ENCODE results near the gene COL26A1.
"Not testable (repeated sequence)": the region's sequence is repeated elsewhere in the genome, so short reads cannot be mapped to it uniquely, and the experiment has no call there.

The COL26A1 gene

DNA sequence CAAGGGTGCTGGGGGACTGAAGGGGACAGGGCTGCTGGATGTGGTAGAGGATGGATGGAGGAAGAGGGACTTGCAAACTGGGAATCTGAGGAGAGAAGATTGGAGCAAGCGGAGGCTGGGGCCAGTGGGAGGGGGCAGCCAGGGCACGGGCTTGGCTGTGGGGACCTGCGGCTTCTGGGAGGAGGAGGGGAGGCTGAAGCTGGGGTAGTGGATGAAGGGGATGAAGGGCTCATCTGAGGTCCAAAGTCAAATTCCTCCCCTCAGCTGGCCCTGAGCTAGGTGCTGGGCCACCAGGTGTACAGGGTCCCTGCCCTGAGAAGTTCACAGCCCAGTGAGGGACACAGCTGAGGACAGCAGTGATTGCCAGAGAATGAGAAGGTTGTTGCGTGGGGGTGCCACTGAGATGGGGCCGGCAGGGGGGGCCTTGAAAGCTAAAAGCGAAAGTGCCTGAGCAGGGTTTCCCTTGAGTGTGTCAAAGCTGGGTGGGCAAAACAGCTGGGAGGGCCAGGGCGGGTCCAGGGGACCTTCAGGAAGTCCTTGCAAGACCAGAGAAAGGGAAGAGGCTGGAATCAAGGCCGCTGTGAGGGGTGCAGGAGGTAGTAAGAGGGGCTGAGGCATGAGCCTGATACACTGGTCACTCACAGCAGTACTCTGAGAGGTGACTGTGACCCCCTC is 191.2 kb downstream of the COL26A1 start:
- no peak for DNase-seq (ENCODE audit: low spot score)

DNA sequence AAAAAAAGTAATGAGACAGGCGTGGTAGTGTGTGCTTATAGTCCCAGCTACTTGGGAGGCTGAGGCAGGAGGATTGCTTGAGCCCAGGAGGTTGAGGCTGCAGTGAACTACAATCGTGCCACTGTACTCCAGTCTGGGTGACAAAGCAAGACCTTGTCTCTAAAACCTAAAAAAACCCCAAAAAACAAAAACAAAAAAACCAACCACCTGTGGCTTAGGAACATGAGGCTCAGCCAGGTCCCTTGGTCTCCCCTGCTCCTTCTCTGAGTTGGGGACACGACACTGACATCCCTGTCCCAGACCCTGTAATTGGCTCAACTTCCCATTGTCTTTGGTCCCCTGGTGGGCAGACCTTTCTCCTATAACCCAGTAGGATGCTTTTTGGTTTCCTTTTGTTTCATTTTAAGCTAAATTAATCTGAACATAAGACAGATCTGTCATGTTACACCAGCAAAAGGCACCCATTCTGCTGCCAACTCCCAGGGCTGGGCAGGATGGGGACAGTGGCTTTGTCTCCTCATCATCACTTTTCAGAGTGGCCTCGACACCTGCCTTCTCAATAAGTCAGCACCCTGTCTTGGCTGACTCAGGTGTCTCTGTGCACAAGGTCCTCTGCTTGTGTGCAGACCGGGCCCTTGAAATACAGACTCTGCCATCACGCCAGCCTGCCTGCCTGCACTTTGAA is 192.1 kb downstream of the COL26A1 start:
- no peak for DNase-seq (ENCODE audit: low spot score)

DNA sequence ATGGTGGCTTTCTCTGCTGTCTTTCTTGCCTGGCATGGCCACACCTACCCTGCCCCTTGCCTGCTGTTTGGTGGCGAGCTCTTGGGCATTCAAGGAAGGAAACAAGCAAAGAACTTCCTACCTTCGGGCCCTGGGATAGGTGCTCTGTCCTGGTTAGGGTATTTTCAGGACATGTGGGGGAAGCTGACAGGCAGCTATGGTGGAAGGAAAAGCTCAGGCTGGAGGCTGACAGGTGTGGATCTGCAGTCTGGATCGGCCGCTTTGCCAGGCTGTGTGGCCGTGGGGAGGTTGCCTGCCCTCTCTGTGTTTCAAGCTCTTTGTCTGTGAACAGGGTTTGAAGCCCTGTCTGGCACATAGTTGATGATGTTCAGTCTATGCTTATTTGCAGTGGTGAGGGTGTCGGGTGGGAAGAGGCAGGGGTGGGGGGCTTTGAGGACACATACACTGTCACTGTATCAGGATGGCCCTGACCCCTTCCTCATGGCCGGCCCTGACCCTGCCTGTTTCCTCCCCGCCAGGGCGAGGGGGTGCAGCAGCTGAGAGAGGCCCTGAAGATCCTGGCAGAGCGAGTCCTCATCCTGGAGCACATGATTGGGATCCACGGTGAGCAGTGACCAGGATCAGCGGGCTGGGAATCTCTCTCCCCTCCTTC is 192.7 kb downstream of the COL26A1 start:
- DNase-seq (ENCODE audit: low spot score), result no peak

DNA sequence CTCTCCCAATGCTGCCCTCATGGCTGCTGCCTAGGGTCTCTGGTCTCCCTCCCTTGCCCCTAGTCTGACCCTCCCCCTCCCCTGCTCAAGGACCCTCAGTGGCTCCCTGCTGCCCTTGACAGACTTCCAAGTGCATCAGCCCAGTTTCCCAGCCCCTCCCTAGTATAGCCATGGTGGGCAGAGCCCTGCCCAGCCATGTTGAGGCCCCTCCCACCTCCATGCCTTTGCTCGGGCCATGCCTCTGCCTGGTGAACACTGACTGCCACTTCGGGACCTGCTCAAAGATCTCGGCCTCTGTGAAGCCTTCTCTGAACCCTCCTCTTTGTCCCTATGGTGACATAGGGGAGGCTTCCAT is 193.2 kb downstream of the COL26A1 start:
- no peak for DNase-seq (ENCODE audit: low spot score)

DNA sequence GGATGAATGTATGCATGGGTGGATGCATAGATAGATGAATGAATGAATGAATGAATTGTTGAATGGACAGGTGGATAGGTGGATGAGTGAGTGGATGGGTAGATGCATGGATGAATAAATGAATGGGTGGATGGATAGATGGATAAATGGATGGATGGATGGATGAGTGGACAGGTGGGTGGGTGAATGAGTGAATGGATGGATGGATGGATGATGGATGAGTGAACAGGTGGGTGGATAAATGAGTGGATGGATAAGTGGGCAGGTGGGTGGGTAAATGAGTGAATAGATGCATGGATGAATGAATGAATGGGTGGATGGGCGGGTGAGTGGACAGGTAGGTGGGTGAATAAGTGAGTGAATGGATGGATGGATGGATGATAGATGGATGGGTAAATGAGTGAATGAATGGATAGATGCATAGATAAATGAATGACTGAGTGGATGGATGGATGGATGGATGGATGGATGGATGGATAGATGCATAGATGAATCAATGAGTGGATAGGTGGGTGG is 193.8 kb downstream of the COL26A1 start:
- DNase-seq (ENCODE audit: low spot score), result no peak

DNA sequence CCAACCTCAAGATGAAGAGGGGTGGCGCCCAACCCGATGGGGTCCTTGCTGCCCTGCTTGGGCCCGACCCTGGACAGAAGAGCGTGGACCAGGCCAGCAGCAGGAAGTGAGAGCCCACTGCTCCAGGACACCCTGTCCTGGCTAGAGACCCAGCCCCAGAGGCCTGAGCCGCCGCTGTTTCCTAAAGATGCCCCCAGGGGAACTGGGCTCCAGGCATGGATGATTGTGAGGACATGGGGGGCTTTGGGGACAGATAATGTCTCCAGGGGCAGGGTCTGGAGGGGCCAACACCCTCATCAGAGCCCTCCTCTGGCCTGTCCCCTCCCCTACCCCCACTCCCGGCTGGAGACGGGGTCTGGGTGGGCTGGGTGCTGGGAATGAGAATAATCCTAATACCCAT is 194.7 kb downstream of the COL26A1 start:
- DNase-seq (ENCODE audit: low spot score), result no peak

DNA sequence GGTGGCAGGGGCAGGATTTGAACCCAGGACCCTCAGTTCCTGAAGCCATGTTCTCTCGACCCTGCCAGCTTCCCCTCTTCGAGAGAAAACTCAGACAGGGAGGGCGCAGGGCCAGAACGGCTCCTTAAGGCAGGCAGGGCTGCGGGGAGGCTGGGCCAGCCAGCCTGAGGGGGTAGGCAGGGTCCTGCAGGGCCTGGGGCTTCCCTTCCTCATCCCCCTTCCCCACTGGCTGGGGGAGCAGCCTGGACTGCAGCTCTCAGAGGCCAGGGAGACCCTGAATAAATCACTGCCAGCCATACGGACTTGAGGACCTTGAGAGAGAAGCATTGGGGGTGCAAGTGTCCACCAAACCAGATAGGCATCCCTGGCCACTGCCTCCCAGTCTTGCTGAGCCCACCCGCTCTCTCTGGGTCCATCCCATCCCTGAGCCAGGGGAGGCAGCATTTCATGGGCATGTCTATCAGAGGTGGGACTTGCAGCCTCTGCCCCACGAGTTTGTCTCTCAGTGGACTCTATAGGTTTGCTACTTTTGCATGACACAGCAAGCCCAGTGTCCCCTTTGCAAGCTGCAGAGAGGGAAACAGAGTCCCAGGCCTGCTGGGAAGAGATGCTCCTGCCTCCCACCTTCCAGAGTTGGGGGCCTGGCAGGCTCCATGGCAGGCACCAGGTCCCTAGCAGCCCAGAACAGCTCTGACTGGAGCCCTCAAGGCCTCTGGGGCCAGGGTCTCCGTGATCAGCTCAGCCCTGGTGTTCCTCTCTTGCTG is 195.5 kb downstream of the COL26A1 start:
- DNase-seq (ENCODE audit: low spot score), result no peak

DNA sequence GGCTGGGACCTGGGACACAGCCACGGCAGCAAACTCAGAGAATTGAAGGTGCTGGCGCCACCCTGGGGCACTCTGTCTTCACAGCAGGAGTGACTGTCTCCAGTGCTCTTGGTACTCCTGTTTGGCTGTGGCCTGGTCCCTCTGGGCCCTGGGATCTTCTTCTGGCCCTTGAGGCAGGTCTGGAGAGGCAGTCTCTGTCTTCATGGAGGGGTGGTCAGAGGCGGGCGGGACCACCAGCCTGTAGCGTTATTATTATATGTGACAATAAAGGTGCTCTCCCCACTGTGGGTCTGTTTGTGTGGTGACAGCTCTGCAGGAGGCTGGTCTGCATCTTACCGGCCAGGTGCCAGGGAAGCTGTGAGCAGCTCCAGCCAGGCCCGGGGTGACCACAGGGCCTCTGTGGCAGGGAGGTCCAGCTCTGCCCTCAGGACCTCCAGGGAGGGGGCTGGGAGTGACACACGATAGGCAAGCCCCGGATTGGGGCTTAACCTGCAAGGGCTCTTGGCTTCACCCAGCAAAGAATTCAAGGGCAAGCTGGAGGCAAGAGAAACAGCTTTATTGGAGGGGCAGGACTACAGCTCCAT is 196.2 kb downstream of the COL26A1 start:
- no peak for DNase-seq (ENCODE audit: low spot score)

DNA sequence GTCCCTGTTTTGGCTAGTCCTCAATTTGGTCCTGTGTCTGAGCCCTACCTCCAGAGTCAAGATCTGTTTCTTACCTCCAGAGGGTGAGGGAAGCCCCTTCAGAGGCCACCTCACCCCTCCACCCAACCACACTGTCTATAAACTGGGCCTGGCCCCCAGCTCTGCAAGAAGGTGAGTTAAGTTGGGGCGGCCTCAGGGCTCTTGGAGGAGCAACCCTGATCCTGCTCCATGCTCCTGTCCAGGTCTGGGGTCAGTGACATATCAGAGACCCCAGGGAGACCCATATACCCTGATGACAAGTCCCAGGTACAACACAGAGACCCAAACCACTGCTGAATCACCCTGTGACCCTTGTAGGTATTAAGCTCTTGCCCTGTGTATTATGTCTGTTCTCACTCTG is 196.9 kb downstream of the COL26A1 start:
- DNase-seq (ENCODE audit: low spot score), result no peak

DNA sequence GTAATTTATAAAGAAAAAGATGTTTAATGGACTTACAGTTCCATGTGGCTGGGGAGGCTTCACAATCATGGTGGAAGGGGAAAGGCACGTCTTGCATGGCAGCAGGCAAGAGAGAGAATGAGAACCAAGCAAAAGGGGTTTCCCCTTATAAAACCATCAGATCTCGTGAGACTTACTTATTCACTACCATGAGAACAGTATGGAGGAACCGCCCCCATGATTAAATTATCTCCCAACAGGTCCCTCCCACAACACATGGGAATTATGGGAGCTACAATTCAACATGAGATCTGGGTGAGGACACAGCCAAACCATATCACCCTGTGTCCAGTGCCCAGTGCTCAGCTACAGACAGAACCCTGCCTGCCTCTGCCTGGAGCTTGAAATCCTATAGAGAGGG is 197.3 kb downstream of the COL26A1 start:
- DNase-seq (ENCODE audit: low spot score), result not testable (repeated sequence)

DNA sequence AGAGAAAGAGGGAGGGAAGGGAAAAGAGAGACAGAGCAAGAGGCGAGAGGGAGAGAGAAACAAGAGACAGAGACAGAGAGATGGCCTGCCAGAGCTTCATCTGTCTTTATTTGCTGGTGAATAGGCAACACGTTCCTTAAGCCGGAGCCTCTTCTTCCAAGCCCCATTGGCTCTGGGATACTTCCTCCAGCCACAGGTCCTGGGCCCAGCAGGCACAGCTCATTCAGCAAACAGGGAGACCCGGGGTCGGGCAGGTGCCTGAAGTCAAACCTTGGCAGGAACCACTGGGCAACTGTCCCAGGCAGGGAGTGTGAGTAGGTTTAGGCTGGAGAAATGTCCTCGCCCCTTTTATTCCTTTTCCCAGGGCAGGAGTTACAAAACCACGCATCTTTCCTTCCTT is 198.2 kb downstream of the COL26A1 start:
- DNase-seq (ENCODE audit: low spot score), result no peak

DNA sequence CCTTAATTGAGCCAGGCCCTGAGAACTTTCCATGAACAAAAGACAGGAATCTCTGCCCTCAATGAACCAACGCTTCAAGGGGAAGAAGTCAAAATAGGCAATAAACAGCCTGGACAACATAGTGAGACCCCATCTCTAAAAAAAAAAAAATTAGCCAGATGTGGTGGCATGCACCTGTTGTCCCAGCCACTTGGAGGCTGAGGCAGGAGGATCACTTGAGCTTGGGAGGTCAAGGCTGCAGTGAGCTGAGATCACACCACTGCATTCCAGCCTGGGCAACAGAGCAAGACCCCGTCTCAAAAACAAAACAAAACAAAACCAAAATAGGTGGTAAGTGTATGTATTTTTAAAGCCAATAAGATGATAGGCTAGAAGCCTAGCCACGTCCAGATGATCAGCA is 198.6 kb downstream of the COL26A1 start:
- not testable (repeated sequence) for DNase-seq (ENCODE audit: low spot score)

DNA sequence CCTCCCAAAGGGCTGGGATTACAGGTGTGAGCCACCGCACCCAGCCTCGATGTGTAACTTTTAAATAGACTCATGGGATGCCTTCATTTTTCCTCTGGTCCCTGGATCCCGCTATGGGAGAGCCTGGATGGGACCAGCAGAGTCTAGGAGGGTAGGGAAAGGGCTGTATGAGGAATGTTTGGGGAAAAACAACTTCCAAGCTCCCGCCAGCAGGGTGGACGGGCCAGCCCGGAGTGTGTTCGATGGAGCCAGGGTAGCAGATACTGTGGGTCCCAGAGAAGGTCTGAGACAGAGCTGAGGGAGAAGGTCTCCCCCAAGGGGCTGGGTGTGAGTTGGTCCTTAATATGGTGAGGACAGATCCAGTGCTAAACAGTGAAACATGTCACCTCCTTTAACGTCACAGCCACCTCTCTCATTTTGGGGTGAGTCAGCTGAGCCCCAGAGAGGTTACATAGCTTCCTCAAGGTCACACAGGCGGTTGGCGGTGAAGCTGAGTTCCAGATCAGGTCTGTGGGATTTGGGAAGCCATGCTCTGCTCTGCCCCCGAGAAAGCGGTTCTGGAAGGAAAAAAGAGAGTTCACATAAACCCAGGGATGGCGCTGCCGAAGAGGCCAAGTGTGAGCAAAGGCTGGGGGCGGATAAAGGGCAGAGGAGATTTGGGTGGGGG is 200.0 kb downstream of the COL26A1 start:
- no peak for DNase-seq (ENCODE audit: low spot score)

DNA sequence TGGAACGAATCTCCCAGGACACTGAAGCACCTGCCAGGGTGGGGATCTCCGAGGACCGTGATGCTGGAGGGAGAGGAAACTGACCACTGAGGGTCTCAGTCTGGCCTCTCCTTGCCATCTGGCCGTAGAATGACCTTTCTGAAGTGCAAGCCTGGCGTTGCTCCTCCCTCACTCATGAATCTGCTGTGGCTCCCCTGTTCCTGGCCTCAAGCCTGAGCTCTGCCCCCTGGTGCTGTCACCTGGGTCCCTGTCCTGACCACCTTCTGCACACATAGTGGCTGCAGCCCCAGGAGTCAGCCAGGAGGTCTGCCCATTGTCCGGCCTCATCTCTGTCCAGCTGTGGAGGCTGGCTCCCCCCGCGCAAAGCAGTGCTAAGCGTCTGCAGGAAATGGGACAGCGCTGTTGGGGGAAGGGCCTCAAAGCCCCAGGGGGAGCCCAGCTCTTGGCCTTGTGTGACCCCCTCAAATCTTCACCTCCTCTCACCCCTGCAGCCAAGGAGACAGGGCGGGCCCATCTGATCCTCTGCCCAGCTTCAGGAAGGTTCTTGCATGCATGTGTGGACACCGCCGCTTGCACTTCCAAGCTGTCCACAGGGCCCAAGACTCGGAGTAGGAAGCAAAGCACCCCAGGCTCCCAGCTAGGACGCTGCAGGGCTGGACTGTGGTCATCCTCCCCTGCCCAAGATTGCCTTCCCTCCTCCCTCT is 200.7 kb downstream of the COL26A1 start:
- DNase-seq (ENCODE audit: low spot score), result no peak

DNA sequence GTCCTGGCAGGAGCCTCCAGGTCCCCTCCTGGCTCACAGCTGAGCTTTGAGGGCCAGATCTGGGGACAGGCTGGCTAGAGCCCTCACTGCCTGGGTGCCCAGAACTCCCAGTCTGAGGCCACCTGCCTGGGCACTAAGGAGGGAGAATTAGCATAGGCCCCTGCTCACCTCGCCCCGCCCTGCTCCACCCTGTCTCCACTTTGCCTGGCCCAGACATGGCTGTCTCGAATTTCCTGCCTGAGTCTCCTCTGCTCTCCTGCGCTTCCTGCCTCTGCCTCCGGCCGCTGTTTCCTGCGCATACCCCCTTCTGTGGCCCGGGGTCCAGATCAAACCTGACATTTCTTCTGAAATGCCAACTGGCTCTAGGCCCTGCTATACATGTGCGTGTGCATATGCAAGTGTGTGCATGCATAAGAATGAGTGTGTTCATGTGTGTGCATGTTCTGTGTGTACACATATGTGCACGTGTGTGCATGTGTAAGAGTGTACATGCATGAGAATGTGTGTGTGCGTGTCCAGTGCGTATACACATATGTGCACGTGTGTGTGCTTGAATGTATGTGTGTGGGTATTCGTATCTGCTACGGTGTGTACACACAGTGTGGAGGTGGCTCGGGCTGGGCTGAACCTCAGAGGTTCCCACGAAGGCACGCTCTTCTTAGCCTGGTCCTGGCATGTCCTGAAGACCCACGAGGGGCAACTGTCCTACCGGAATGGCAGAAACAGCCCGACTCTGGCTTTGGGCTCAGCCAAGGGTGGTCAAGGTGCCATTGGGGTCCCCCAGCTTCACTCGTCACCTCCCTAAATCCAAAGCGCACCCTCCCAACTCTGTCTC is 201.5 kb downstream of the COL26A1 start:
- DNase-seq (ENCODE audit: low spot score), result no peak

DNA sequence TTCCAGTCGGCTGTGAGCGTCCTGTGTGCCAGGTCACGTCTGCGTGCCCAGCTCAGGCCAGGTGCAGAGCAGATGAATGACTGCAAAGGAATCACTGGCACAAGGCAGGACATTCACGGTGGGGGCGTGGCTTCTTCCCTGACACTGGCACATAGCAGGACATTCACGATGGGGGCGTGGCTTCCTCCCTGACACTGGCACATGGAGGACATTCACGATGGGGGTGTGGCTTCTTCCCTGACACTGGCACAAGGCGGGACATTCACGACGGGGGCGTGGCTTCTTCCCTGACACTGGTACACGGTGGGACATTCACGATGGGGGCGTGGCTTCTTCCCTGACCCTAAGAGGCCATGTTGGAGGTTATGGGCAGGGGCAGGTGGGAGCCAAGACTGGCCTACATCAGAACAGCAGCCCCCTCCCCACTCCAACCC is 202.1 kb downstream of the COL26A1 start:
- no peak for DNase-seq (ENCODE audit: low spot score)

DNA sequence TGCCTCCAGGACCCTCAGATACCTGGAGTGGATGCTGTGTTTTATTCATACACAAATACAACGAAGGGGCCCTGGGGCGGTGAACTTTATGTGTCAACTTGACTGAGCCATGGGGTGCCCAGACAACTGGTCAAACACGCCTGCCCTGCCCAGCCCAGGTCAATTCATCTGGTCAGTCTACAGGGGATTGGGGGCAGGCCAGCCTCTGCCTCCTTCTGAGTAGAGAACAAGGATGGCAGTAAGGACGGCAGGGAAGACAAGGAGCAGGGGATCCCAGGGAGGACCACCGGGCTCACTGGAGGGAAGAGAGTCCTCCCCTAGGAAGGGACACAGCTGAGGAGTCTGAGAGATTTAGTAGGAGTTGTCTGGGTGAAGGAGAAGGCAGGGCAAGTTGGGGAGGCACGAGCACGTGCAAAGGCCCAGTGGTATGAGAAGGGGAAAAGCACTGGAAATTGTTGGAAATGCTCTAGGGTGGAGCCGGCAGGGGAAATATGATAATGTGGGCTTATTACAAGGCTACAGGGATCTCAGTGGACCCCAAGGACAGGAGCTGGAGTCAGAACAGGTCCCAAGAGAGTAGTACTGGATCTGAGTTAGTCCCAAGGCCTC is 203.0 kb downstream of the COL26A1 start:
- DNase-seq (ENCODE audit: low spot score), result no peak

DNA sequence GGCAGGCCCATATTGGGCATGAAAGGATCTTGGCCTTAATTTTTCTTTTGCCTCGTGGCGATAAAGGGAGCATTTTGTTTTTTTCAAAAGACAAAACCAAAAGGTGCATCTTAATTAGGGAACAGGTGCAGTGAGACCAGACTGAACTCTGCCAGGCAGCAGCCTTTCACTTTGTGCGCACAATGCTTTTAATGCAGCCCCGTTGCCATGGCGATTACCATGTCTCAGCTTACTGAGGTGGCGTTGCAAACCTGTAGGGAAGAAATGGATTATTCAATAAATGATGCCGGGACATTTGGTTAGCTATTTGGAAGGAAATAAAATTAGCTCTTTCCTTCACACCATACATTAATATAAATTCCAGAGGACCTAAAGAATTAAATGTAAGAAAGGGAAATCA is 204.6 kb downstream of the COL26A1 start:
- DNase-seq (ENCODE audit: low spot score), result no peak

DNA sequence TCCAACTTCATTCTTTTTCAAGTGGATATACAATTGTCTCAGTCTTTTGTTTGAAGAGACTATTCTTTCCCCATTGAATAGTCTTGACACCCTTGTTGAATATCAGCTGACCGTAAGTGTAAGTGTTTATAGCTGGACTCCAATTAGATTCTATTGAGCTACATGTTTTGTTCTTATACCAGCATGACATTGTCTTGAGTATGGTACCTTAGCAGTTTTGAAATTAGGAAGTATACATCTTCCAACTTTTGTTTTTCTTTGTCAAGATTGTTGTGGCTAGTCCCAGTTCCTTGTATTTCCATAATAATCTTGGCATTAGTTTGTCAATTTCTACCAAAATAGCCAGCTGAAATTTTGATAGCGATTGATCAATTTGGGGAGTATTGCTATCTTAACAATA is 209.5 kb downstream of the COL26A1 start:
- no peak for DNase-seq (ENCODE audit: low spot score)

DNA sequence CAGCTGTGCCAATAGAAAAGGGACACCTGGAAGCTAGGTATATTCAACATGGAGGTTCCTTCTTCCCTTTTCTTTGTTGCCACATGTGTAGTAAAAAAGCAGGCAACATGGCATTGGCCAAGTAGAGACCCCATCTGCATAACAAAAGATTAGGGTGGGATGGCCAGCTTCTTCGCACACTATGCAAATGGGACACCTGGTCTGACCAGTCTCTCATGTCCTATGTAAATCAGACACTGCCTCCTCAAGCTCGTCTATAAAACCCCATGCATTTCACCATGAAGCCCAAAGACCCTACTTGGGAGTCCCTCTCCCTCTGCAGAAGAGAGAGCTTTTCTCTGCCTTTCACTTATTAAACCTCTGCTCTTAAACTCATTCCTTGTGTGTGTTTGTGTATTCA is 212.5 kb downstream of the COL26A1 start:
- DNase-seq (ENCODE audit: low spot score), result no peak

All from CD4-positive, alpha-beta T cell treated with Interleukin-15 for 4 hours (primary cell).